GM15510 (cell line): ENCODE data around the gene GON7.

ENCODE experiments used
- POLR2A ChIP-seq: IDR thresholded peaks from 3 replicates; pipeline ENCODE4 v1.6.1; 2011; ENCODE audit warnings: borderline replicate concordance; ENCODE audit not compliant: insufficient read length; ENCODE audit errors: extremely low read depth

The GON7 gene

GRCh38 chr14:93163564-93163963 is 43.3 kb downstream of the GON7 start:
- TF ChIP-seq POLR2A = no peak

- TF ChIP-seq POLR2A = no peak
Measured at GRCh38 chr14:93161411-93161940, 45.4 kb downstream of the GON7 start.

GRCh38 chr14:93160353-93160801 is 46.5 kb downstream of the GON7 start:
- no peak for TF ChIP-seq POLR2A

GRCh38 chr14:93156693-93157369 is 50.0 kb downstream of the GON7 start:
- no peak for TF ChIP-seq POLR2A

GRCh38 chr14:93155667-93156066 is 51.2 kb downstream of the GON7 start:
- no peak for TF ChIP-seq POLR2A

- TF ChIP-seq POLR2A = no peak
Measured at GRCh38 chr14:93153121-93153520, 53.7 kb downstream of the GON7 start.
